ENCODE data around the gene CYSTM1. TPM values are rescaled to one million over a fixed set of nuclear protein-coding genes. Genes with fewer than 3 reads are reported as not detected.

CYSTM1 gene
- total RNA-seq (100 to 1,000 TPM; 193 to 408 (median 285) TPM), polyA plus RNA-seq (100 to 1,000 TPM; 217 to 601 (median 297) TPM)
- long read RNA-seq, donor 1, transcript CYSTM1-201 (3 exons, 1,336 nt) = major isoform, 107 of 136 reads
- long read RNA-seq, donor 1, partial matches to known transcripts = 27 of 136 reads
- long read RNA-seq, donor 1, other reads (novel, unspliced or antisense) = 2 of 136 reads
- long read RNA-seq, donor 2, transcript CYSTM1-201 (3 exons, 1,336 nt) = major isoform, 359 of 451 reads
- long read RNA-seq, donor 2, transcript CYSTM1-205 (3 exons, 462 nt) = minor isoform, 6 of 451 reads
- long read RNA-seq, donor 2, partial matches to known transcripts = 71 of 451 reads
- long read RNA-seq, donor 2, other reads (novel, unspliced or antisense) = 15 of 451 reads

- intact Hi-C loops (cut with DNase I) = loop anchor here (1.0 to 5.0 kb wide), 2 partner anchors 48 to 173 kb away; partner anchors contain the start of gene HBEGF (in 2 of the 2)
- ATAC-seq = peak; percentile 86 to 90 (median 88)
- TF ChIP-seq CTCF (IDR thresholded peaks at IDR 0.05) = no peak
- Histone ChIP-seq H3K36me3 (ENCODE audit: insufficient read depth in 1 of 2, low read depth in 1 of 2) (no peaks in the 10 kb centered on the region), H3K4me1 (peaks cover 36% of the 10 kb centered on the region), H3K27ac (peak within 1 kb of the TSS; percentile 100), H3K9me3 (no peaks in the 10 kb centered on the region), H3K27me3 (ENCODE audit: insufficient read depth in 3 of 3, low read length in 2 of 3) (no peaks in the 10 kb centered on the region), H3K4me3 (peak within 1 kb of the TSS; percentile 95)
- DNase-seq = peak; percentile 97 to 98
- 2 to 4% (median 3%) methylated on average over 58 to 61 of the region's 61 CpGs for WGBS, 3 donors
These were observed at the start of gene CYSTM1 for GRCh38 chr5:140174465-140175366. CYSTM1 (plus strand) TSS chr5:140175188; CDS start chr5:140194466, 19,278 bp downstream.

- no peak within 1 kb of the TSS for H3K27ac ChIP-seq
- no peaks in the 10 kb centered on the region for H3K27me3 ChIP-seq (ENCODE audit: insufficient read depth in 3 of 3, low read length in 2 of 3)
- TF ChIP-seq CTCF (IDR thresholded peaks at IDR 0.05) = no peak
- intact Hi-C loops (cut with DNase I) = no loop called here
- no peak within 1 kb of the TSS for H3K4me3 ChIP-seq
- no peak for ATAC-seq
- no peaks in the 10 kb centered on the region for H3K36me3 ChIP-seq (ENCODE audit: insufficient read depth in 1 of 2, low read depth in 1 of 2)
- no peaks in the 10 kb centered on the region for H3K9me3 ChIP-seq
- WGBS, 3 donors = 97% methylated on average over 4 of the region's 4 CpGs
- DNase-seq = no peak
- peaks cover 30% of the 10 kb centered on the region for H3K4me1 ChIP-seq
These were observed 49.4 kb upstream of the CYSTM1 start, which contains the start of gene IGIP for GRCh38 chr5:140125637-140126036. IGIP (plus strand) TSS chr5:140125937; CDS start chr5:140128477, 2,540 bp downstream.

- no peaks in the 10 kb centered on the region for H3K36me3 ChIP-seq (ENCODE audit: insufficient read depth in 1 of 2, low read depth in 1 of 2)
- no peak for TF ChIP-seq CTCF (IDR thresholded peaks at IDR 0.05)
- peaks cover 31% of the 10 kb centered on the region for H3K4me1 ChIP-seq
- no peak overlapping the region for H3K4me3 ChIP-seq
- H3K9me3 ChIP-seq = no peaks in the 10 kb centered on the region
- ATAC-seq (no peak), DNase-seq (no peak)
- 83 to 87% (median 84%) methylated on average over 6 of the region's 6 CpGs for WGBS, 3 donors
- no peak overlapping the region for H3K27ac ChIP-seq
- intact Hi-C loops (cut with DNase I) = no loop called here
- no peaks in the 10 kb centered on the region for H3K27me3 ChIP-seq (ENCODE audit: insufficient read depth in 3 of 3, low read length in 2 of 3)
These were observed 48.5 kb upstream of the CYSTM1 start for GRCh38 chr5:140126315-140127012.

- no peak for ATAC-seq
- Histone ChIP-seq H3K36me3 (ENCODE audit: insufficient read depth in 1 of 2, low read depth in 1 of 2) (no peaks in the 10 kb centered on the region), H3K4me3 (no peak overlapping the region), H3K27me3 (ENCODE audit: insufficient read depth in 3 of 3, low read length in 2 of 3) (no peaks in the 10 kb centered on the region), H3K4me1 (peaks cover 36% of the 10 kb centered on the region), H3K9me3 (no peaks in the 10 kb centered on the region), H3K27ac (no peak overlapping the region)
- no peak for DNase-seq
- no peak for TF ChIP-seq CTCF (IDR thresholded peaks at IDR 0.05)
- intact Hi-C loops (cut with DNase I) = no loop called here
- WGBS, 3 donors = 86 to 93% (median 92%) methylated on average over 5 of the region's 5 CpGs
These were observed 46.6 kb upstream of the CYSTM1 start for GRCh38 chr5:140128376-140128775.
